Erythroblast (primary cell): ENCODE measurements around the gene LYRM9.

Experiments used
- GATA1 ChIP-seq: IDR thresholded peaks from 2 replicates; pipeline ENCODE4 v1.6.1; 2011; ENCODE audit warnings: low read depth, mild to moderate bottlenecking, control low read depth, low read length, moderate library complexity
- POLR2A ChIP-seq: IDR thresholded peaks from 2 replicates; pipeline ENCODE4 v1.6.1; 2011; ENCODE audit warnings: mild to moderate bottlenecking, low read length

DNA sequence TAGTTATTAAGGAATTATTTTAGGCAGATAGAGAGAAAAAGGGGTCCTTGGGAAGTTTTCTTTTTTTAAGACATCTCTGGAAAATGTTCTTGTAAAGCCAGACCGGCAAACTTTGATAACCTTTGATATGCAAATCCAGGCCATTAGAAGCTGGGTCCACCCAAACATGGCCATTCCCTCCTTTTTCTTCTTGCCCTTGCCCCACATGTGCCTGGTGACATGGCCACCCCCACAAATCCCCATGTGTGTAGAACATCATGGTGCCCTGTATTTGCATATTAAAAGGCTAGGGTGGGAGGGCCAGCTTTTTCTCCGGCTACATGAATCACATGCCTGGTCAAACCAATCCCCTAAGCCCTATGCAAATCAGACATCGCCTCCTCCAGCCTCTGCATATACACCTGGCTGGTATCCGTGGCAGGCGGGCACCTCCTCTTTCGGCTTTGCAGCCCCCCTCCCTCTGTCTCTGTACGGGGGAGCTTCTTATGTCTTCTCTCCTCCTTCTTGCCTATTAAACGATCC, 43.9 kb upstream of the LYRM9 start:
- TF ChIP-seq POLR2A (no peak), GATA1 (no peak)
